ENCODE measurements around the gene KLHL22.
"Not testable (repeated sequence)": the region's sequence is repeated elsewhere in the genome, so short reads cannot be mapped to it uniquely, and the experiment has no call there.

Gene KLHL22

GRCh38 chr22:20469110-20469868 lies 26.3 kb downstream of the KLHL22 start:
- no peak for DNase-seq (ENCODE audit: low spot score)

- no peak for DNase-seq (ENCODE audit: low spot score)
Observed at GRCh38 chr22:20466659-20467379, 28.8 kb downstream of the KLHL22 start.

GRCh38 chr22:20465759-20466077 lies 29.9 kb downstream of the KLHL22 start:
- no peak for DNase-seq (ENCODE audit: low spot score)

GRCh38 chr22:20464912-20465758 lies 30.5 kb downstream of the KLHL22 start:
- DNase-seq (ENCODE audit: low spot score) = no peak

GRCh38 chr22:20464096-20464614 lies 31.4 kb downstream of the KLHL22 start:
- no peak for DNase-seq (ENCODE audit: low spot score)

- DNase-seq (ENCODE audit: low spot score) = no peak
Observed at GRCh38 chr22:20463324-20464095, 32.1 kb downstream of the KLHL22 start.

GRCh38 chr22:20459862-20460261 lies 35.7 kb downstream of the KLHL22 start:
- DNase-seq (ENCODE audit: low spot score) = no peak

GRCh38 chr22:20459152-20459542 lies 36.4 kb downstream of the KLHL22 start:
- DNase-seq (ENCODE audit: low spot score) = no peak

GRCh38 chr22:20458530-20459151 lies 37.0 kb downstream of the KLHL22 start:
- DNase-seq (ENCODE audit: low spot score) = no peak

GRCh38 chr22:20457506-20458240 lies 37.9 kb downstream of the KLHL22 start:
- DNase-seq (ENCODE audit: low spot score) = no peak

GRCh38 chr22:20456722-20457076 lies 38.9 kb downstream of the KLHL22 start:
- no peak for DNase-seq (ENCODE audit: low spot score)

GRCh38 chr22:20456064-20456721 lies 39.4 kb downstream of the KLHL22 start:
- peak; percentile 52 for DNase-seq (ENCODE audit: low spot score)

GRCh38 chr22:20455709-20456063 lies 39.9 kb downstream of the KLHL22 start:
- DNase-seq (ENCODE audit: low spot score) = no peak

- no peak for DNase-seq (ENCODE audit: low spot score)
Observed at GRCh38 chr22:20453222-20453621, 42.4 kb downstream of the KLHL22 start.

- no peak for DNase-seq (ENCODE audit: low spot score)
Observed at GRCh38 chr22:20451920-20452319, 43.7 kb downstream of the KLHL22 start.

- DNase-seq (ENCODE audit: low spot score) = not testable (repeated sequence)
Observed at GRCh38 chr22:20451129-20451778, 44.3 kb downstream of the KLHL22 start.

GRCh38 chr22:20450551-20450906 lies 45.1 kb downstream of the KLHL22 start:
- DNase-seq (ENCODE audit: low spot score) = no peak

GRCh38 chr22:20449819-20450550 lies 45.6 kb downstream of the KLHL22 start:
- DNase-seq (ENCODE audit: low spot score) = no peak

GRCh38 chr22:20448630-20449029 lies 47.0 kb downstream of the KLHL22 start:
- no peak for DNase-seq (ENCODE audit: low spot score)
